ENCODE data around the gene INHBB. TPM values are rescaled to one million over a fixed set of nuclear protein-coding genes. Genes with fewer than 3 reads are reported as not detected.

Gene INHBB
- total and polyA plus RNA-seq, 9 of the 15 experiments (the other 6 are each of a cell fraction or from before 2014, with no cell fraction given): not detected

- no peak overlapping the region for H2AFZ ChIP-seq (ENCODE audit: low read depth, low read length)
- POLR2A ChIA-PET: no interaction called here
- H3K27ac ChIP-seq (ENCODE audit: extremely low read depth, low read depth, low read length): no peak overlapping the region
- no peaks in the 10 kb centered on the region for H3K36me3 ChIP-seq (ENCODE audit: control insufficient read depth, insufficient read depth, low read length)
- FAIRE-seq (no peak), ATAC-seq (no peak), DNase-seq (ENCODE audit: extremely low read depth in 1 of 4, low spot score in 3 of 4) (no peak)
- no peak overlapping the region for H3K4me2 ChIP-seq (ENCODE audit: insufficient read depth, low read length)
- TF ChIP-seq RBM25 (IDR thresholded peaks at IDR 0.05; ENCODE audit: low read depth, low read length, severe bottlenecking): peak; percentile 61
- peak; percentile 51; the same call in 1 of the 2 replicates for TF ChIP-seq ADNP (tag; IDR thresholded peaks at IDR 0.05)
- no peak for TF ChIP-seq SIRT6 (IDR thresholded peaks at IDR 0.05; ENCODE audit: low read depth, low read length)
- TF ChIP-seq TOE1 (IDR thresholded peaks at IDR 0.05; ENCODE audit: borderline replicate concordance): no peak
- TF ChIP-seq TOE1 (CRISPR knock-in tag; IDR thresholded peaks at IDR 0.05; ENCODE audit: borderline replicate concordance, low read depth): no peak
- no peak for TF ChIP-seq LEF1 (IDR thresholded peaks at IDR 0.05)
- no peak for TF ChIP-seq KHSRP (IDR thresholded peaks at IDR 0.05)
- intact Hi-C loops (cut with micrococcal nuclease): no loop called here
- BruUV-seq (replicated peaks): no TSS peak
- peaks cover 16 to 82% of the 10 kb centered on the region in 2 experiments for H3K27me3 ChIP-seq (ENCODE audit: control insufficient read depth in 2 of 2, insufficient read depth in 2 of 2, low read length in 2 of 2)
- H4K20me1 ChIP-seq (replicated peaks; ENCODE audit: control insufficient read depth, insufficient read depth, low read length): 0 out of 2 replicates have a peak, but pooled peaks cover 16% of the 10 kb centered on the region
- in situ Hi-C loops (cut with MboI): no loop called here
- H3K9me1 ChIP-seq (ENCODE audit: control insufficient read depth, insufficient read depth, low read length): no peaks in the 10 kb centered on the region
- no peaks in the 10 kb centered on the region for H3K79me2 ChIP-seq (ENCODE audit: control insufficient read depth, insufficient read depth, low read length)
- CTCF ChIA-PET (ENCODE audit: low intra/inter-chr PET ratio): no interaction called here
- no peak overlapping the region for H3K9ac ChIP-seq (ENCODE audit: insufficient read depth in 1 of 2, low read depth in 2 of 2, low read length in 2 of 2)
- H3K4me1 ChIP-seq (replicated peaks in 1 of 2; ENCODE audit: control insufficient read depth in 2 of 2, insufficient read depth in 2 of 2, low read length in 2 of 2): no peaks in the 10 kb centered on the region
- H3K4me3 ChIP-seq: no peak overlapping the region
- no peaks in the 10 kb centered on the region for H3K9me3 ChIP-seq (replicated peaks; ENCODE audit: control insufficient read depth, insufficient read depth, low read depth, low read length)
- 0% methylated on average over 5 of the region's 6 CpGs for WGBS (ENCODE audit: insufficient coverage, low coverage, missing lambda C conversion rate)
These were observed 9.9 kb downstream of the INHBB start for GRCh38 chr2:120355780-120356266.

DNA sequence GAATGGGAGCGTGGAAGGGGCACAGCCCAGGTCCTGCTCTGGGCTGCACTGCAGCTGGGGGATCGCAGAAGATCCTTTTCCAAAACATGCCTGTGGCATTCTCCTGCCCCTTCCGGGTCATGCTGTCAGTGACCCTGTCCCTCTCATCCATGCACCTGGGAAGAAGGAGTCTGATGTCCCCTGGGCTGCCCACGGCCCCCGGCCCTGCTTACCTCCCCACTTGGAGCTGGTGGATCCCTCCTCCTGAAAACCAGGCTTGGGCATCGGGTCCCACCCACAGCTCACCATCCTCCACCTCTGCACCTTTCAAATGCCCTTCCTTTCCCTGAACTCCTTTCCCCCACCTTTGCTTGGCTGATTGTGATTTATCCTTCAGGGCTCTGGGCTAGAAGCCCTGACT is 11.8 kb downstream of the INHBB start:
- Histone ChIP-seq H3K4me3 (no peak overlapping the region), H2AFZ (ENCODE audit: low read depth, low read length) (no peak overlapping the region), H3K79me2 (ENCODE audit: control insufficient read depth, insufficient read depth, low read length) (no peaks in the 10 kb centered on the region), H3K9ac (ENCODE audit: insufficient read depth in 1 of 2, low read depth in 2 of 2, low read length in 2 of 2) (no peak overlapping the region), H3K4me2 (ENCODE audit: insufficient read depth, low read length) (no peak overlapping the region), H3K9me1 (ENCODE audit: control insufficient read depth, insufficient read depth, low read length) (no peaks in the 10 kb centered on the region), H3K27ac (ENCODE audit: extremely low read depth, low read depth, low read length) (no peak overlapping the region), H3K36me3 (ENCODE audit: control insufficient read depth, insufficient read depth, low read length) (no peaks in the 10 kb centered on the region), H3K9me3 (replicated peaks; ENCODE audit: control insufficient read depth, insufficient read depth, low read depth, low read length) (no peaks in the 10 kb centered on the region), H3K4me1 (replicated peaks in 1 of 2; ENCODE audit: control insufficient read depth in 2 of 2, insufficient read depth in 2 of 2, low read length in 2 of 2) (no peaks in the 10 kb centered on the region), H3K27me3 (ENCODE audit: control insufficient read depth in 2 of 2, insufficient read depth in 2 of 2, low read length in 2 of 2) (peaks cover 18 to 84% of the 10 kb centered on the region in 2 experiments; a peak in 4 of 5 replicates), H4K20me1 (replicated peaks; ENCODE audit: control insufficient read depth, insufficient read depth, low read length) (0 out of 2 replicates have a peak, but pooled peaks cover 11% of the 10 kb centered on the region)
- no TSS peak for BruUV-seq (replicated peaks)
- ChIA-PET CTCF (ENCODE audit: low intra/inter-chr PET ratio) (no interaction called here), POLR2A (interaction anchor here (0.6 kb wide), 1 partner anchor 665 kb away, joined by 3 read pairs; no protein-coding TSS in a partner anchor)
- DNase-seq (ENCODE audit: extremely low read depth in 1 of 4, low spot score in 3 of 4) (no peak), FAIRE-seq (no peak), ATAC-seq (no peak)
- in situ Hi-C loops (cut with MboI): no loop called here
- intact Hi-C loops (cut with micrococcal nuclease): no loop called here
- WGBS (ENCODE audit: insufficient coverage, low coverage, missing lambda C conversion rate): 4% methylated on average over 6 of the region's 6 CpGs
- TF ChIP-seq HCFC1 (IDR thresholded peaks at IDR 0.05; ENCODE audit: low read depth, low read length) (no peak), ZNF717 (CRISPR knock-in tag; IDR thresholded peaks at IDR 0.05) (no peak), SLC30A9 (CRISPR knock-in tag; IDR thresholded peaks at IDR 0.05) (no peak), SMARCC2 (IDR thresholded peaks at IDR 0.05; ENCODE audit: low read depth) (no peak), POLR2A (conservative IDR thresholded peaks at IDR 0.05) (no peak), ZBTB43 (CRISPR knock-in tag; IDR thresholded peaks at IDR 0.05) (no peak), KAT8 (IDR thresholded peaks at IDR 0.05; ENCODE audit: low read depth) (no peak), MAFK (IDR thresholded peaks at IDR 0.05; ENCODE audit: low read length) (no peak)
- TF ChIP-seq, protein P1, sequence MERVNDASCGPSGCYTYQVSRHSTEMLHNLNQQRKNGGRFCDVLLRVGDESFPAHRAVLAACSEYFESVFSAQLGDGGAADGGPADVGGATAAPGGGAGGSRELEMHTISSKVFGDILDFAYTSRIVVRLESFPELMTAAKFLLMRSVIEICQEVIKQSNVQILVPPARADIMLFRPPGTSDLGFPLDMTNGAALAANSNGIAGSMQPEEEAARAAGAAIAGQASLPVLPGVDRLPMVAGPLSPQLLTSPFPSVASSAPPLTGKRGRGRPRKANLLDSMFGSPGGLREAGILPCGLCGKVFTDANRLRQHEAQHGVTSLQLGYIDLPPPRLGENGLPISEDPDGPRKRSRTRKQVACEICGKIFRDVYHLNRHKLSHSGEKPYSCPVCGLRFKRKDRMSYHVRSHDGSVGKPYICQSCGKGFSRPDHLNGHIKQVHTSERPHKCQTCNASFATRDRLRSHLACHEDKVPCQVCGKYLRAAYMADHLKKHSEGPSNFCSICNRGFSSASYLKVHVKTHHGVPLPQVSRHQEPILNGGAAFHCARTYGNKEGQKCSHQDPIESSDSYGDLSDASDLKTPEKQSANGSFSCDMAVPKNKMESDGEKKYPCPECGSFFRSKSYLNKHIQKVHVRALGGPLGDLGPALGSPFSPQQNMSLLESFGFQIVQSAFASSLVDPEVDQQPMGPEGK (CRISPR knock-in tag; IDR thresholded peaks at IDR 0.05; ENCODE audit: borderline replicate concordance): no peak

Data from K562 (cell line).